Measurements from ENCODE around the gene MBOAT7.
"Not testable (repeated sequence)": the region's sequence is repeated elsewhere in the genome, so short reads cannot be mapped to it uniquely, and the experiment has no call there.

Gene MBOAT7

DNA sequence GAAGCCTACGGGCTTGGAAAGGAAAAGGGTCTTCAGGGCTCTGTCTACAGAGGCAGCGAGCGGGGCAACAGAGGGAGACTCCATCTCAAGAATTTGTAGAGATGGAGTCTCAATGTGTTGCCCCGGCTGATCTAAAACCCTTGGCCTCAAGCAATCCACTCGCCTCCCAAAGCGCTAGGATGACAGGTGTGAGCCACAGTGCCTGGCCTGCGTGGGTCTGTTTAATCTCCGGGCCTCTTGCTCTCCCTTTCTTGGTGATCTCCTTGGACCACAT is 19.3 kb upstream of the MBOAT7 start:
- no peak for DNase-seq

DNA sequence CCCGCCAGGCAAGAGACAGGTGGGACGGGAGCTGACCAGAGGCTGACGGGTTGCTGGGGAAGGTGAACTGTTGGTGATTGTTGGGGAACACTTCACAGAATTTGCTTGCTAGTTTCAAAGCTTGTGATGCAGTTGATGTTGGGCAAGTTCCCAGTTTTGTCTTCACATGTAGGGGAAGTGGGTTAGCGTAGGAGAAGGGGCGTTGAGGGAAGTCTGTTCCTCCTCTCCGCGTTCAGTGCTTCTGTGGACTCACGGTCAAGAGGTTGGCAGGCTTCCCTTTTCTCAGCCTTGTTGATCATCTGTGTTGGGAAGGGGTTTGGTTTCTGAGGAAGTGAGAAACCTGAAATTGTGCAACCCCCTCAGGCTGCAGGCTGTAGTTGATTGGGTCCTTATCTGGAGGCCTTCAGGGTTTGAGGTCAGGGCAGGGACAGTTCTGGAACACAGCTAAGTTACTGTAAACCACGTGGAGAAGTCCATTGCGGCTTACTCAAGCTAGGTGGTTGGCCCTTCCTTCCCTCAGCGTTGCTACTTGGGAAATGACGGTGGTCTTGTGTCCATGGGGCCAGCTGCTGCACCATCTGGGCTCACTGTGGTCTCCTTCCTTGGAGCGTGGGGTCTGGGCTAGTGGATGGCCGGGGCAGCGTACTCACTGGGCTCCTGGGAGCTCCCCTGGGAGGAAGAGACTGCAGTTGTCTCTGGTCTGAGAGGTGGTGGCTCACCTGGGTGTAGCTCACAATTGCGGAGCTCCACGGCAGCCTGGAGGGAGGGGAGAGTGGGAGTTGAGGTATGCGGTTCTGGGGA is 18.8 kb upstream of the MBOAT7 start:
- no peak for DNase-seq

DNA sequence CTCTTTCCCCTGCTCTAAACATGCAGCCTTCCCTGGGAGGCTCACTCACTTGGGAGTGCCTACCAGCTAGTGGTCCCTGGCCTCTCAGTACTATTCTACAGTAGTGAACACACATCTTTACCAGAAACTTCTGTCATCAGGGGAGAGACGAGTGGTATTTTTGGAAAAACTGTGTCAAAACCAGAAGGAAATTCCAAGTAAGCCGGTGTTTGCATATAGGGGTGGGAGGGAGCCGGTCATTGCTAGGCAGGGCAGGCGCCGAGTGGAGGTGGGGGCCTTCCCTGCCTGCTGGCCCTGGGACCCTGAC is 18.2 kb upstream of the MBOAT7 start:
- DNase-seq, result no peak

DNA sequence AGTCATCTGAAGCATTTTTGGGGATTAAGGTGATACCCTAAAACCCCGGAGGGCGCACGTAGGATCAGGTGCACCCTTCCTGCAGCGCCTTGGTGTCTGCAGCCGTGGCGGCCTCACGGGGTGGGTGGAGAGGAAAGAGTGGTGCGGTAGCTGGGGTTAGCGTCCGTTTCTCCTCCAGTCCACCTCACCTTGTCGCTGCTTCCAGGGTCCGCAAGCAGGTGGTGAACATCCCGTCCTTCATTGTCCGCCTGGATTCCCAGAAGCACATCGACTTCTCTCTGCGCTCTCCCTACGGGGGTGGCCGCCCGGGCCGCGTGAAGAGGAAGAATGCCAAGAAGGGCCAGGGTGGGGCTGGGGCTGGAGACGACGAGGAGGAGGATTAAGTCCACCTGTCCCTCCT is 17.8 kb upstream of the MBOAT7 start:
- not testable (repeated sequence) for DNase-seq

DNA sequence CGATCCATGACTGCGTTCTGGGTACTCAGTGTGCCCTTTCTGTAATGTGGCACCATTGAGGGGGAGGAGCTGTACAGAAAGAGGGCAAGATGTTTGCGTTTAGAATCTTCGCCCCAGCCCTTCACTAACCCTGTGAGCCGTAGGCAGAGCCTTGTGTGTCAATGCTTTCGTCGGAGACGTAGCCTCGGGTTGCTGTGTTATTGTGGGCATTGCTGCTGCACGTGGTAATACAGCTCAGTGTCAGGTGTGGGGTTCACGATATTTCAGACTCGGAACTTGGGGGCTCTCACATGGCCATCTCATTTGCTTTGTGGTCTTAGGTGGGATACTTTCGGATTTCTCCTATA is 17.4 kb upstream of the MBOAT7 start:
- no peak for DNase-seq

DNA sequence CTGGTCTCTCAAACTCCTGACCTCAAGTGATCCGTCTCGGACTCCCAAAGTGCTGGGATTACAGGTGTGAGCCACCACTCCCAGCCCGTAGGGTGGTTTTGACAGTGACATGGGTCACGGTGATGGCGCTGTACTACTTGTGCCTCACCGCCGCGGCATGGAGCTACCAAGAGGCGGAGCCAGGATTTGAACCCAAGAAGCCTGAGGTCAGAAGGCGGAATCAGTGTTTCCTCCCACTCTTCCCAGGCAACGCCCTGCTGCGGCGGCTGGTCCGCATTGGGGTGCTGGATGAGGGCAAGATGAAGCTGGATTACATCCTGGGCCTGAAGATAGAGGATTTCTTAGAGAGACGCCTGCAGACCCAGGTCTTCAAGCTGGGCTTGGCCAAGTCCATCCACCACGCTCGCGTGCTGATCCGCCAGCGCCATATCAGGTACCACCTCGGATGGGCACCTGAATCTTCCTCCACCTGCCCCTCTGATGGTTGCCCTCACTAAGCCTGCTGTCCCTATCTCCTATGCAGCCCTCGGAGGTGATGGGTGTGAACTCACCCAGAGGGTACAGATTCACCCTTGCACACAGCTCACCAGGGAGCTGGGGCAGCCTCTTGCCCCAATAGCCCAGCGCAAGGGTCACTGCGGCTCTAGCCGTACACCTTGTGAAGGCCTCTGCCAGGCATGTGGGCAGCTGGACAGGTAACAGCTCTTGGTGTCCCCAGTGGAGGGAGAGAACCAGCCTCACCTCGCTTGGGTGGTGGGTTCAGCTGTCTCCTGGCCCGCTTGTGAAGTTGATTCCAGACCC is 16.9 kb upstream of the MBOAT7 start:
- no peak for DNase-seq

DNA sequence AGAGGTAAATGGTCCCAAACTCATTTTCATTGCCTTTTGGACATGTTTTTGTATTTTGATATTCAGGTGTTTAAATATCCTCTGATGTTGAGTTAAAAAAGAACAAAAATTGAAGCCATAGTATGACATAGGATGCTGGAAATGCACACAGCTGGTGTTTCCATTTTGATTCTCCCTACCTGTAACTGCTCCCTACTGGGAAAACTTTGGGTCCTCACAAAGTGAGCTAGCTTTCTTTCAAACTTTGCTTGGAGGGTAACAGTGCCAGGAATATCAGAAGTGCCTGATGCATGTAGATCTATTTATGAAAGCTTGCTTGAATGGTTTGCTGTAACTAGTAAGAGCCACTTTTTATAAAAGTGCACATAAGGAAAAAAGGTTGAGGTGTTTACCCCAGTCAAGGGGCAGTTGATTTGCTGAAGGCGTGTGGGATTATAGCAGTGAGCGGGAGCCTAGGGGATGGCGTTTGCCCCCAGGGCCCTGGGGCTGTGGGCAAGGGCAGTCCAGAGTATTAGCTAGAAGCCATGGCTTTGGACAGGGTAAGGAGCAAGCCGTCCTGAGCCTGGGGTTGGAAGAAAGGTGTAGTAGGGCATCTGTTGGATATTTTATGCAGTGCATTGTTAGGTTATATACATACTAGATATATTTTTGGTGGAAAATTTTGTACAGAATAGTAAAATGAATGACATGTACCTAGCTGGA is 15.5 kb upstream of the MBOAT7 start:
- no peak for DNase-seq

DNA sequence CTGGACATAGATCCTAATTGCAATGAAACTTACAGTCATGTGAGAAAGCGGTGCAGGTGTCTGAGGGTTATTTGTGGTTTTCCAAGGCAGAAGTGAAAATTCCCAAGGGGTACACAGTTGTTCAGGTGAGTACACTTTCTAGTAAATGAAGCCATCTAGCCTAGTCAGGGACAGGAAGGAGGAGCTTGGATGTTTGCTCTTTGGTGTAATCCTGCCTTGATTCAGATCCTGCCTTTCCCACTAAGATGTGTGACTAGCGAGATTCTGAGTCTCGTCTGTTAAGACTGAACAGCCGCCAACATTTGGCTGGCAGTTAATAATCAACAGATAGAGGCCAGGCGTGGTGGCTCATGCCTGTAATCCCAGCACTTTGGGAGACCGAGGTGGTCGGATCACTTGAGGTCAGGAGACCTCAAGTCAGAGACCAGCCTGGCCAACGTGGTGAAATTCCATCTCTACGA is 13.8 kb upstream of the MBOAT7 start:
- DNase-seq, result no peak

DNA sequence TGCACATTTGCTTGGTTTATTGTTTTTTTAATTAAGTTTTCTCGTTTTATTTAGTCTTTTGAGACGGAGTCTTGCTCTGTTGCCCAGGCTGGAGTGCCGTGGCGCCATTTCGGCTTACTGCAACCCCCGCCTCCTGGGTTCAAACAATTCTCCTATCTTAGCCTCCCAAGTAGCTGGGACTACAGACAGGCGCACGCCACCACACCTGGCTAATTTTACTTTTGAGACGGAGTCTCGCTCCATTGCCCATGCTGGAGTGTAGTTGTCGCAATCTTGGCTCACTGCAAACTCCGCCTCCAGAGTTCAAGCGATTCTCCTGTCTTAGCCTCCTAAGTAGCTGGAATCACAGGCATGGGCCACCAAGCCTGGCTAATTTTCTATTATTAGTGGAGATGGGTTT is 12.6 kb upstream of the MBOAT7 start:
- no peak for DNase-seq

DNA sequence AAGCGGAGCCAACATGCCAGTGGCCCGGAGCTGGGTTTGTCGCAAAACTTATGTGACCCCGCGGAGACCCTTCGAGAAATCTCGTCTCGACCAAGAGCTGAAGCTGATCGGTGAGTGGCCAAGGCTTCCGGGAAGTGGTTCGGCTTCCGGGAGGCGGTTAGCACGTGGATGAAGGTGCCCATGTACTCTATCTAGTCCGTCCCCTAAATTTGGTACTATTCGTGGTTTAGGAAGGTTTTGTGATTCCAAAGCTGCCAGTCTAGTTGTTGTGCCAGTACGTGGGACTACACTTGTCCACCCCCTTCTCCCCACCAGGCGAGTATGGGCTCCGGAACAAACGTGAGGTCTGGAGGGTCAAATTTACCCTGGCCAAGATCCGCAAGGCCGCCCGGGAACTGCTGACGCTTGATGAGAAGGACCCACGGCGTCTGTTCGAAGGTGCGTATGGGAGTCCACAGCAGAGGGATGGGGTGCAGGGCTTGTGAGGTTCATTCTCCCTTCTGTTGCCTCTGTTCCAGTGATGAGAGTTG is 11.9 kb upstream of the MBOAT7 start:
- DNase-seq, result no peak

DNA sequence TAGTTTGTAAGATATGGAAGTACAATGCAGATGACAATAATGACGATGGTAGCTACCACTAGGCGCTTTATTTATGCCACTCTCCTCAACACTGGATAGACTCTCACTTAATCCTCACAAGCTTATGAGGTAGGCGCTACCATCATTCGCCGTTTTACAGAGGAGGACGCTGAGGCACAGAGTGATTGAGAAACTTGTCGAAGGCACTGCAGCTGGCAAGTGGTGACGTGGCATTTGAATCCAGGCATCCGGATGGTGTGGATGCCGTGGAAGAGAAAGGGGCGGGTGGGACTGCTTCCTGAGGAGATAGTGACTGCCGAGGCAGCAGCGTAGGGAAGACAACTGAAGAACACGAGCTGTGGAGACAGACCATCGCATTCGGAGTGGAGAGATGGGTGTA is 10.0 kb upstream of the MBOAT7 start:
- DNase-seq, result no peak

DNA sequence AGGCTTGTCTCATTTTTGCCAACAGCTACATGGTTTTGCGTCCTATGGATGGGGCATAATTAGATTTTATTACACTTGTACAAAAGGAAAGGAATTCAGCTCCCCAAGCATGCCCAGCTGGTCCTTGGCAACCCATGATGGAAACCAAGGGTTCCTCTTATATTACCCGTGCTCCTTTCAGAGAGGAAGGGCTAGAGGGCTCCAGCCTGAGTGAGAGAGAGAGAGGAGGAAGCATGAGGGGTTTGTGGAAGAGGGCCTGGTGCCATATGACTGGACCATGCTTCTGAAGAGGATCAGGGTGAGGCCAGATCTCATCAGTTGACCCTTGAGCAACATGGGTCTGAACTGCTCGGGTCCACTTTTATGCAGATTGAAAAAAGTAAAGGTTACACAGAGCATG is 7.7 kb upstream of the MBOAT7 start:
- DNase-seq, result no peak

DNA sequence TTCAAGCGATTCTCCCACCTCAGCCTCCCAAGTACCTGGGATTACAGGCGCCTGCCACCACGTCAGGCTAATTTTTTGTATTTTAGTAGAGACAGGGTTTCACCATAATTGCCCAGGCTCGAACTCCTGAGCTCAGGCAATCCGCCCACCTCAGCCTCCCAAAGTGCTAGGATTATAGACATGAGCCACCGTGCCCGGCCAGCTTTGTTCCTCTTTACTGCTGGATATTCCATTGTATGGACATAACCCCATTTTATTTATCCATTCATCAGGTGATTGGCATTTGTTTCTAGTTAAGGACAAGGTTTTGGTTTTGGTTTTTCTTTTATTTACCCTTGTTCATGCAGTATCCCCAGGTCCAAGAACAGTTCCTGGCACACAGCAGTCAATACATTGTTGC is 7.2 kb upstream of the MBOAT7 start:
- no peak for DNase-seq

DNA sequence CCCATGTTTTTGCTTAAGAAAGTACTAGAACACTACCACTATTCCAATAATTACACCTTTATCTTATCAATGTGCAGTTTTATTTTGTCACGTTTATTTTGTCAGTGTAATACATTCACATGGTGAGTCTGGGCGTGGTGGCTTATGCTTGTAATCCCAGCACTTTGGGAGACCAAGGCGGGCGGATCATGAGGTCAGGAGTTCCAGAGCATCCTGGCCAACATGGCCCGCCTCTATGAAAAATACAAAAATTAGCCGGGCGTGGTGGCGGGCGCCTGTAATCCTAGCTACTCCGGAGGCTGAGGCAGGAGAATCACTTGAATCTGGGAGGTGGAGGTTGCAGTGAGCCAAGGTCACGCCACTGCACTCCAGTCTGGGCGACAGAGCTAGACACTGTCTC is 5.1 kb upstream of the MBOAT7 start:
- not testable (repeated sequence) for DNase-seq

DNA sequence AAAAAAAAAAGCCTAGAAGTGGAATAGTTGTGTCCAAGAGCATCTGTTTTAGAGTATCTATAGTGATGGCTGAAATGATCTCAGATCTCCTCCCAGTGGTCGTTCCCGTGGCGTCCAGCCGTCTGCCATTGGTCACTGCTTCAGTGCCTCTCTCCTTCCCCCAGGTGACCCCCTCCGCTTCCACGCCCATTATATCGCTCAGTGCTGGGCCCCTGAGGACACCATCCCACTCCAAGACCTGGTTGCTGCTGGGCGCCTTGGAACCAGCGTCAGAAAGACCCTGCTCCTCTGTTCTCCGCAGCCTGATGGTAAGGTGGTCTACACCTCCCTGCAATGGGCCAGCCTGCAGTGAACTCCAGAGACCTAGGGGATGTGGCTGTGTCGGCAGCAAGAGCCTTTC is 3.6 kb upstream of the MBOAT7 start:
- no peak for DNase-seq

DNA sequence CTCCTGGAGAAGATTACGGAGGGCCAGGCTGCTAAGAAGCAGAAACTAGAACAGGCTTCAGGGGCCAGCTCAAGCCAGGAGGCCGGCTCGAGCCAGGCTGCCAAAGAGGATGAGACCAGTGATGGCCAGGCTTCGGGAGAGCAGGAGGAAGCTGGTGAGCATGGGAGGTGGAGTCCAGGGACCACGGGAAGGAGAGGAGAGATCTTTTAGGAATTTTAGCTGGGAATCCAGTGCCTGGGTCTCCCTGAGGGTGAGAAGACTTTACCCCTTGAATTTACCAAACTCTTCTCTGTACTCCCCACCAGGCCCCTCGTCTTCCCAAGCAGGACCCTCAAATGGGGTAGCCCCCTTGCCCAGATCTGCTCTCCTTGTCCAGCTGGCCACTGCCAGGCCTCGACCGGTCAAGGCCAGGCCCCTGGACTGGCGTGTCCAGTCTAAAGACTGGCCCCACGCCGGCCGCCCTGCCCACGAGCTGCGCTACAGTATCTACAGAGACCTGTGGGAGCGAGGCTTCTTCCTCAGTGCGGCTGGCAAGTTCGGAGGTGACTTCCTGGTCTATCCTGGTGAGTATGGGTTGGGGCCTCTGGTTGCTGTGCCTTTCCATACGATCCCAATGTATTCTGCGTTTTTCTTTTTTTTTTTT is 2.6 kb upstream of the MBOAT7 start:
- DNase-seq, result no peak

DNA sequence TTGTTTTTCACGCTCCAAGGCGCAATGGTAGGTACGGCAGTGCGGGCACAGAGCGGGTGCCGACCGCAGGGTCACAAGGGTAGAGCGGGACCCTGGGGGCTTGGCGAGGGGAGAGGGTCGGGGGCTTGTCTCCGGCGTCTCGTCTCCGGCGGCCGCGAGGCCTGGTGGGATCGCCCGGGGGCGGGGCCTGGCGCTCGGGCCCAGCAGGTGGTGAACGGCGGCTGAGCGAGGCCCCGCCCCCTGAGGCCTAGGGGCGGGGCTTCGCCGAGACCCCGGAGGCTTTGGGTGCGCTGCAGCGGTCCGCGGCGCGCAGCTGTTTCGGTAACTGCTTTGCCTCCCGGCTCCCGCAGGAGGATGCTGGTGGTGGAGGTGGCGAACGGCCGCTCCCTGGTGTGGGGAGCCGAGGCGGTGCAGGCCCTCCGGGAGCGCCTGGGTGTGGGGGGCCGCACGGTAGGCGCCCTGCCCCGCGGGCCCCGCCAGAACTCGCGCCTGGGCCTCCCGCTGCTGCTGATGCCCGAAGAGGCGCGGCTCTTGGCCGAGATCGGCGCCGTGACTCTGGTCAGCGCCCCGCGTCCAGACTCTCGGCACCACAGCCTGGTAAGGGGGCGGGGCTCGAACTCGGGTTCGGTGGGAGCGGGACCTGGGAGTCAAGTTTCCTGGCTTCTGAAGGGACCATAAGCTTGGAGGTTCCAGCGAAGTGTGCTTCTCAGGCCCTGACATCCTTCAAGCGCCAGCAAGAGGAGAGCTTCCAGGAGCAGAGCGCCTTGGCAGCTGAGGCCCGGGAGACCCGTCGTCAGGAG is 1.8 kb upstream of the MBOAT7 start, which contains the start of gene TSEN34:
TSS of gene TSEN34 (plus strand) at position 298 of the 800 bp plus-strand sequence. CDS start at position 355, 57 bp downstream.
- DNase-seq, result no peak

DNA sequence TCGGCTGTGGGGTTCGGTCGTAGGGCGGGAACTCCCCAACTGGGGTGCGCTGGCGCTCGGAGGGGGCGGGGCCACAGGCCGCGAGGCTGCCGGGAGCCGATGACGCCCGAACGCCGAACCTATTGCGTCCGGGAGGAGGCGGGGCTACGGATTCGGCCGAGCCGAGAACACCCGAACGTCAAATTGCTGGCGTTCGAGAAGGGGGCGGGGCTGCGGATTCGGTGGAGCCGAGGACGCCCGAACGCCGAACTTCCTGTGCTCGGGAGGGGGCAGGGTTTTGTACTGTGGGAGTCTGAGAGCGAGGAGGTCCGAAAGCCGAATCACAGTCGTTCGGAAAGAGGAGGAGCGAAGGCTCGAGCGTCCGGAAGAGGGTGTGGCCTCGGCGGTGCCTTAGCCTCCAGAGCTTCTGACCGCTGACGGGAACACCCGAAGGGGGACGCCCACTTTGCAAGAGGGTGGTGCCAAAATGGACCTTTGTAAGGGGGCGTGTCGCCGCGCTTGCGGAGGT is 1.2 kb upstream of the MBOAT7 start:
- peak; percentile 91 for DNase-seq

DNA sequence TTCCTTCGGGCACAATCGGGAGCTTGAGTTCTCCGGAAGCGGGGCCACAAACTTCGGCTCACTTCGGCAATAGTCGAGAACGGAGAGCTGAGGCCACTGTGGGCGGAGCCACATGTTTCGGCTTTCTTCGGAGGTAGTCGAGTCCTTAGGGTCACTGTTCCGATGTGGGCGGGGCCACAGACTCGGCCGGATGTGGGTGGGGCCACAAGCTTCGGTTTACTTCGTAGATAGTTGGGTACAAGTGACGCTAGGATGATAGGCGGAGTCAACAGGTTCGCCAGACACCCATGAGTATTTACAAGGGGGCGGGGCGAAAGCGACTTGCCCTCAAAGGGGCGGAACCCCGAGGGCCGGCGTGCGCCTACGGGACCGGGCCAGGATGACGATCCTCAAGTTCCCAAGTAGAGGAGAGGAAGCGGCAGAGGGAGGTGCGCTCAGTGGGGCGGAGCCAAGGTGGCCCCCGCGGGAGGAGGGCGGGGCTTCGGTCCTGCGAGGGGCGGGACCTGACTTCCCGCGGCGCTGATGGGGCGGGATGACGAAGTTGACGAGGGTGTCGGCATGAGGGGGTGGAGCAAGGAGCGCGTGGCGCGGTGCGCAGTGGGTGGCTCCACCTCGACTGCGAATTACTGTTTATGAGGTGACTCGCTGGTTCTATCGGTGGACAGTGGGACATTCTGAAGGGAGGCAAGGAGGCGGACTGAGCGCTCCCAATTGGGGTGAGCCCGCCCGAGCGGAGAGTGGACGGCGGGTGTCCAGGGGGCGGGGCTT is 539 bp upstream of the MBOAT7 start:
- peak; percentile 97 for DNase-seq

DNA sequence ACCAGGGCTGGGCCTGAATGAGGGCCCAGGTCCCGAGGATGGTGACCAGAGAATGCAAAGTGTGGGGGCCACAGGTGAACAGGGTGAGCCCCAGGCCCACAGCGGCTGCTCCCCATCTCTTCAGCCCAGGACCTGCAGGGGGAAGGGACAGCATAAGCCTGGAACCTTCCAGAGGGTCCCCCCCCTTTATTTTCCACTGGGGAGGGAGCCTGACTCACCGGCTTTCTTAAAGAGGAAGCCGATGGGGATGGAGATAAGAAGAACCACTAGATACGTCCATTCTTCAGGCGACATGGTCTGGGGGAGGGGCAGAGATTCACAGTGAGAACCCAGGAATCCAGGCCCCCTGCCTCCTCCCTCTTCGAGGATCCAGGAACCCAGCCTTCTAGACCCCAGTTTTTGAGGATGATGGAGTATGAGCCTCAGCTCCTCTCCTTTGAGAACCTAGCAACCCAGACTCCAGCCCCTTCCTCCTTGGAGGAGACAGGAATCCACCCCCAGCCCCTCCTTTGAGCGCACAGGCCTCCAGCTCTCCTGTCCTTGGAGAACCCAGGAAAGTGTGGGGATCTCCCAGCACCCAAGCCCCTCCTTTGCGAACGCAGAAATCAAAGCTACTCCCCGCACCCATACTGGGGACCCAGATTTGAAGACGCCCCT is 1.0 kb downstream of the MBOAT7 start:
- no peak for DNase-seq

DNA sequence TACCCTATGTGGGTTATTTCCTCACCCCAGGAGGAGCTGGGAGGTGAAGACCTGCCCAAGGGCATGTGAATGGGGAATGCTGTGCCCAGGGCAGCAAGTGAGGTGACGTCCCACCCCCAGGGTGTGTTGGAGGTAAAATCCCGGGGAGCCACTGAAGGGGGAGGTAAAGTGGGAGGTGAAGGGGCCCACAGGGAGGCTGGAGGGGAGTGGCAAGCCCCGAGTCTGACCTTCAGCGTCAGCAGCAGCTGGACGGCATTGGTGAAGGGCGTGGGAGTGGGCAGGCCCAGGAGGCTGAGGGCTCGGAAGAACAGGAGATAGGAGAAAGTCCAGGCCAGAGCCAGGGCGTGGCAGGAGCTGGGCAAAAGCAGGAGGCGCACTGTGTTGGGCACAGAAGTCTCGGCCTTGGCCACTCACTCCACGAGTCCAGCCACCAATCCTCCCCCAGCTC is 2.4 kb downstream of the MBOAT7 start:
- no peak for DNase-seq

All from NCI-H524 treated with DMSO at 0.1 percent for 48 hours (cell line).